Stimulated activated CD4-positive, alpha-beta T cell treated with anti-CD3 and anti-CD28 coated beads, Interleukin-2, amount 100 ng/mL, for 24 hours (primary cell): Measurements from ENCODE around the gene FAM32A.
A peak's percentile ranks its signal among the peaks of the same experiment; 100 is the strongest.

Source experiments
- DNase-seq, 2 donors: peaks; one replicate each; pipeline ENCODE4 v3.0.0-alpha.2; 2020

FAM32A gene

DNA sequence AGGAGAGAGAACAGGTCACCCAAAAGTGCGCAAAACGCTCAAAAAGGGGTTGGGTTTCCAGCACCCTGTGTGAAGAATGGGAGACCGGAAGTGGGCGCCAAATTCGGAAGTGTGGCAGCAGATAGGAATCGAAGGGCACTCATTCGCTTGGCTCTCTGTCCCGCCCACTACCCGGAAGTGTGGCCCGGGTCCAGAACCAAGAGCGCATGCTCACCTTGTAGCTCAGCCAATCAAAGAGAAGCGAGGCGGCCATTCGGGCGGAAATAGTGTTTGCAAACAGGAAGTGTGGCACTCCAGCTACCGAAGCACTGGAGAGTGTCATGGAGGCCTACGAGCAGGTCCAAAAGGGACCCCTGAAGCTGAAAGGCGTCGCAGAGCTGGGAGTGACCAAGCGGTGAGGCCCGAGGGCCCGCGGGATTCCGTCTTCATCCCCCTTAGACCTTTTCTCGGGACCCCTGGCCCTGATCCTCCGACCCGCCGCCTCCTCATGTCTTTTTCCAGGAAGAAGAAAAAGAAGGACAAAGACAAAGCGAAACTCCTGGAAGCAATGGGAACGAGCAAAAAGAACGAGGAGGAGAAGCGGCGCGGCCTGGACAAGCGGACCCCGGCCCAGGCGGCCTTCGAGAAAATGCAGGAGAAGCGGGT is at the start of gene FAM32A:
Gene FAM32A (plus strand): TSS at position 288 of the 645 bp plus-strand sequence. CDS start 33 bp downstream, at position 321.
- DNase-seq = peak; percentile 98 to 99

DNA sequence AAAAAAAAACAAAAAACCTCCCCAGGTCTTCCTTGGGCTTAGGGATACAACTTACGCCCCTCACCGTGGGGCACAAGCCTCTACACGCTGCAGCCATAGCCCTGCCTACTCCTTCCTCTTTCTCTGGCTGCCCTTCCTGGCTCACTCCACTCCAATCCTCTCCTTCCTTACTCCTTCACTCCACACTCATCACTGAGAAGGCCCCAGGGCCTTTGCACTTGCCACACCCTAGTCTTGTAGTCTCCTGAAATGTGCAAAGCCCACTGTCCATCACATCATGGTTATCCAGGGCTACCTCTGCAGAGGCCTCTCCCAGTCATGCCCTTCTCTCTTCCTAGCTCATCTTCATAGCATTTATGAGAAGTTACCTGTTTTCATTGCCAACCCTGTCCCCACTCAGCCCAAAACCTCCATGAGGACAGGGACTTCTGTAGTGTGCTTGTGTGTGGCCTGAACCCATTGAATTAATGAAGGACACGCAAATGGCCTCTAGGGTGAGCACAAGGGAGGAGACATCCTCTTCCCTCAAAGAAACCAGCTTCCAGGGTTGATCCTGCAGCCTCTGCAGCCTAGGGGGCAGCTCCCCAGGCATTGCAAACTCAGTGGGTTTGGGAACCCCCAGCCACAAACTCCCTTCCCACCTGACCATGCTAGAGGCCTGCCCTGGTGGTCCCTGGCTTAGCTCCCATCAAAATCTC is 49.6 kb upstream of the FAM32A start:
- DNase-seq = no peak

DNA sequence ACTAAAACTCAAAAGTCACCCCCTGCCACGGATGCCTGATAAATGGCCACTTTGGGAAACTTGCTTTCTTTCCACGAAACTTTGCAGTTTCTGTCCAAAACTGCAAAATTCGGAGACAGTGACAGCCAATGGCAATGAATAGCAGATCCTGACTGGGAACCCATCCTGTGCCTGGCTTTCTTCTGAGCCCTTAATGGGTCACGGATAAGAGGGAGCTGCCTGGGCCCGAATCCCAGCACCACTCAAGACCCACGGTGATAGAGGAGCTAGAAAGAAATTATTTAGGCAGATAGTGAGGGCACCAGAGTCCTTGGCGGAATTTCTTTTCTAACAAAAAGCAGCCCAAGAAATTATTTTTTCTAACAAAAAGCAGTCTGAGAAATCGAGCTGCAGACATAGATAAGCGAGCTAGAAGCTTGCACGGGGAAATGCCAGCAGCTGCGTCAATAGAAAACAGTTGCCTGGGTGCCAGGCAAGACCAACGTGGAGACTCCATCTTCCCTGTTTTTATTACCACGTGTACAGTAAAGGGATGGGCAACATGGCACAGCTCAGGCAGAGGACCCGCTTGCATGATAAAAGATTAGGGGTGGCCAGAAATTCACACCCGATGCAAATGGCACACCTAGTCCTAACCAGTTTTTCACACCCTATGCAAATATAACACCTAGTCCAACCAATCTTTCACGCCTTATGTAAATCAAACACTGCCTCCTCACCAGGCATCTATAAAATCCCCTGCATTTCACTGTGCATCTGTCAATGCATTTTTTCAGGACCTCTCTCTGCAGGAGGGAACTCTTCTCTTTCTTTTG is 48.8 kb upstream of the FAM32A start:
- no peak for DNase-seq

DNA sequence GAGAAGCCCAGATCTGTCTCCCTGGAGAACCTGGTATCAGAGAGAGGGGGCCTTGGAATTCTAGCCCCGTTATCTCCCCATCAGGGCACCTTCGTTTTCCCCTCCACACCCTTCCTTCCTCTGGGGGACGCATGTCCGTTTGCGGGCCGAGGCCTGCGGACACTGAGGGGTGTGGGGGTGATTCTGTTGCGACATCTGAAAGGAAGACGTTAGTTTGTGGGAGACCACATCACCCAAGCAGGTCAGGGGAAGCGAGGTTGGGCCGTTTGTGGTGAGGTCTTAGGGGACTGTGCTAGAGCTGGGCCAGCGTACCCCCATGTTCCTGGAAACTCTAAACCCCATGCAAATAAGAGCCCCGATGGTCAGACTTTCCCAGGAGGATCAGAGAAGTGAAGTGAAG is 45.5 kb upstream of the FAM32A start:
- DNase-seq = no peak

DNA sequence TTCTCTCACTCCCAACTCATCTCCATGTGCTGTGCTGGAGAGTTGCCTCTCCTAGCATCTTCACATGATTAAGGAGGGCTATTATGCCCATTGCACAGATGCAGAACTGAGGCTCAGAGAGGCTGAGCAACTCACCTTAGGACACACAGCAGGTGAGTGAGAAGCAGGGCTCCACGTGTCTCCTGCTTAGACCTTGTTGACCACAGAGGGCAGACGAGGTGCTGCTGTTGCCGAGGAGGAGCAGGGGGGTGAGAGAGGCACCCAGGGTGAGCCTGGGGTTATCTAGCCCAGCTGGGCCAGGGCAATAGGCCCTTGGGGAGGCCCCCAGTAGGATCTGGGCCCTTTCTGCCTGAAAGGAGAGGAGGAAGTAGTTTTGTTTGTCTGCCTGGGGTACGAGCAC is 44.2 kb upstream of the FAM32A start:
- no peak for DNase-seq

DNA sequence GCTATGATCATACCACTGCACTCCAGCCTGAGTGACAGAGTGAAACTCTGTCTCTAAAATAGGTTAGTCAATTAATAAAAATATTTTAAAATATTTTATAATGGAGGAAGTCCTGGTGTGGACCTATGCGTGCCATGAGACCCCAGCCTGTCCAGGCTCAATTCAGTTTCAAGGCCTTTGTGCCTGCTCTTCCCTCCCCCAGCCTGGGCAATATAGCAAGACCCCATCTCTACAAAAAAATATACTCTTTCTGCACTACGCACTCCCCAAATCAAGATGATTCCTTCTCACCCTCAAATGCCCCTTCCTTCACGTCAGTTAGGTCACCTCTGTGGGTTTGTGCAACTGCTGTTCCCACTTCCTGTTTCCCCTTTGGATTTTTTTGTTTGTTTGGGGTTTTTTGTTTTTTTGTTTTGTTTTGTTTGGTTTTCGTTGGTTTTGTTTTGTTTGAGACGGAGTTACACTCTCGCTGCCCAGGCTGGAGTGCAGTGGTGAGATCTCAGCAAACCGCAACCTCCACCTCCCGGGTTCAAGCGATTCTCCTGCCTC is 43.1 kb upstream of the FAM32A start:
- no peak for DNase-seq

DNA sequence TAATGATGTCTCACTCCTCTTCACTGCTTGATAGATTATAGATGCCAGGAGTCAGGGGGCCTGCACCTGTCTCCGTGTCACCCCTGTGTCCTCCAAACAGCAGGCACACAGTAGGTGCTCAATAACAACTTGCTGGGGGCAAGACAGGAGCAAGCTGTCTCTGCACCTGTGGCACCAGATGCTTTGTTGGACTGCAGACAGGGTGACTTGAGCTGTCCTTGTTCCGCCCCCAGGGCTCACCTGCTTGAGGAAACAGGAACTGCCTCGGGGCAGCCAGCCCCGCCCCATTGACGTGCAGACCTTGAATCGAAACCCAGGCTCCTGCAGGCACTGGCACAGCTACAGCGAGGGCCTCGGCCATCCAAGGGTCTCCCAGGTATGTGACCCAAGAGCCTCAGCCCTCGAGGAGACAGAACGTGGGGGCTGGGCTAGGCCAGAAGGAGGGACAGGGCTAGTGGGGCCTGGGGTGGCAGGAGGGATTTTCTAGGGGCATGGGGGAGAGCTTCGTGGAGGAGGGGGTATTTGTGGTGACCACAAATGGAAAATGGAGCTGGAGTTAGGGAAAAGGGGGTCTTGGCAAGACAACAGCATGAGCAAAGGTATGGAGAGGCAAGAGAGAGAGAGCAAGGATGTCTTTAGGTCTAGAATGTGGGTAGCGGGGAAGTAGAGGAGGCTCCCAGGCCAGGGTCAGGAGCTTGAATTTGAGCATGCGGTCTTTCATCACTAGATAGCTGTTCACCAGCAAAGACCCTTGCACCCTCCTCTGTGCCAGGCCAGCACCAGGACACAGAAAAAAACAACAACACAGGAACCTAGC is 41.6 kb upstream of the FAM32A start, which contains the start of gene HSH2D:
Gene HSH2D (plus strand): TSS at position 287 of the 817 bp plus-strand sequence. CDS start 5,066 bp downstream, outside the sequence.
- peak; percentile 74 to 79 for DNase-seq

DNA sequence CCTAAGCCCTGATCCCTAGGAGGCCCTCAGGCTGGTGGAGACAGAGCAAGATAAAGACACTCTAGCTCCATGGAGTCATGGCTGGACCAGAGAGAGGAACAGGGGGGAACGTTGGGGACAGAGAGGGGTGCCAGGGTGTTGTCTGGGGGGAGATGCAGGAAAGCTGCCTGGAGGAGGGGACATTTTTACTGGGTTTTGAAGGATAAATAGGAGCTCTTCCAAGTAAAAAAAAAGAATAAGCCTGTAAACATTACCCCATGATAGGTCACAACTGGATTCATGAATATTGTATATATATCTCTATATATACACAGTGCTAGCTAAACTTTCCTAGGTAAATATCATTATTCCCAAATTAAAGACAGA is 41.0 kb upstream of the FAM32A start:
- DNase-seq = no peak

DNA sequence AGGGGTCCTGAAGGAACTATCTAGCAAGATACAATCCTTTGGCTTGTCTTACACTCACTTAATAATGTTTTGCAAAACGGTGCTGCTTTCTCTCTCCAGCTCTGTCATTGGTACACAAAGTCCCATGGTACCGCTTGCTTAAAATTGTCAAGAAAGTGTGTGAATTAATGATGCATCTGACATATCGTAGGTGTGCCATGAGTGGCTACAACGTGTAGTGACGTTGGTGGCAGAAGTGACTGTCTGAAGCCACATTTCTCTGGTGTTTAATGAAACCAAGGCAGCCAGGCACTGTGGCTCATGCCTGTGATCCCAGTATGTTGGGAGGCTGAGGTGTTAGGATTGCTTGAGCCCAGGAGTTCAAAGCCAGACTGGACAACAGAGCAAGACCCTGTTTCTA is 39.1 kb upstream of the FAM32A start:
- DNase-seq = no peak

DNA sequence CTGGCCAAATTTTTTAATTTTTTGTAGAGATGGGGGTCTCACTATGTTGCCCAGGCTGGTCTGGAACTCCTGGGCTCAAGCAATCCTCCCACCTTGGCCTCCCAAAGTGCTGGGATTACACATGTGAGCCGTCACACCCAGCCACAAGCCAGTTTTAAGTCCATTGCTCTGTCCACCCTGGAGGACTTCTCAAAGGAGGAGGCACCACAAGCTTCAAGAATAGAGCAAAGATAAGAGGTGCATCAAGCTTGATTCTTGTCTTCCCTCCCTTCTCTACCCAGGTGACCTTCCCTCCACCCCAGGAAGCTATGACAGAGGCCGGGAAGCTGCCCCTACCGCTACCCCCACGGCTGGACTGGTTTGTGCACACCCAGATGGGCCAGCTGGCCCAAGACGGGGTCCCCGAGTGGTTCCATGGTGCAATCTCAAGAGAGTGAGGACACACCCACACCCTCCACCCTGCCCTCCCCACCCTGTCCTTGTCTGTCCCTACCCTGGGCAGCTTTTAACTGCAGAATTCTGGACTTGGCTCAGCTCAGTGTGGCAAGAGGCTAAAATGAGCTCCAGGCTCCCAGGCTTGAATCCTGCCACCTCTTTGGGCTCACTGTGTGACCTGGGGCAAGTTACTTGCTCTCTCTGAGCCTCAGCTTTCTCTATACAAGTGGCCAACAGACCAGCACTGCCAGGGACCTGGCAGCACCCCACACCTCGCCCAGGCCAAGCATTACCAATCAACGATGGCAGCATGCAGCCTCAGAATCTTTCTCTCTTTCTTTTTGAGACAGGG is 36.6 kb upstream of the FAM32A start:
- DNase-seq = no peak

DNA sequence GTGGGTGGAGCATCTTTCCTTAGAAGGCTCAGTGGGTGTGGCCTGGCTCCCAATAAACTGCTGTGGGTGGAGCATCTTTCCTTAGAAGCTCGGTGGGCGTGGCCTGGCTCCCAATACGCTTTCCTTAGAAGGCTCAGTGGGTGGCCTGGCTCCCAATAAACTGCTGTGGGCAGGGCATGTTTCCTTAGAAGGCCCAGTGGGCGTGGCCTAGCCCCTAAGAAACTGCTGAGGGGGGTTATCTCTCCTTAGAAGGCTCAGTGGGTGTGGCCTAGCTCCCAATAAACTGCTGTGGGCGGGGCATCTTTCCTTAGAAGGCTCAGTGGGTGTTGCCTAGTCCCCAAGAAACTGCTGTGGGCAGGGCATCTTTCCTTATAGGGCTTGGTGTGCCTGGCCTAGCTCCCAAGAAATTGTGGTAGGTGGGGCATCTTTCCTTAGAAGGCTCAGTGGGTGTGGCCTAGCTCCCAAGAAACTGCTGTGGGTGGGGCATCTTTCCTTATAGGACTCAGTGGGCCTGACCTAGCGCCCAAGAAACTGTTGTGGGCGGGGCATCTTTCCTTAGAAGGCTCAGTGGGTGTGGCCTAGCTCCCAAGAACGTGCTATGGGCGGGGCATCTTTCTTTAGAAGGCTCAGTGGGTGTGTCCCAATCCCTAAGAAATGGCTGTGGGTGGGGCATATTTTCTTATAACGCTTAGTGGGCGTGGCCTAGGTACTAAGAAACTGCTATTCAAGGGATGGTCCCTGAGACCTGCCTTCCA is 31.5 kb upstream of the FAM32A start:
- DNase-seq = no peak

DNA sequence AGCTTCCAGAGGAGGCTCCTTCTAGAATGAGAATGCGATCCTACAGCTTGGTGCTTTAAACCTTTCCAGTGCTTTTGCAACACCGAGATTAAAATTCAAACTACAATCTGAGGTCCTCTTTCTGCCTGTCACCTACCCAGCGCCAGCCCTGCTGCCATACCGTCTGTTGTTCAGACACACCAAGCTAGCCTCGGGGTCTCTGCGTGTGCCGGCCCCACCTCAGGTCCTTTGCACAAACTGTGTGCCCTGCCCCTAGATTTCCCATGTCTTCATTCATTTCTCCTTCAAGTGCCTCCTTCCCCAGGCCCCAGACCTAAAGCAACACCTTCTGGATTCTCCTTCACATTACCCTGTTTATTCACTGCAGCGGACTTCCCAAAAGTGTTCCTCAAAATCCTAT is 30.7 kb upstream of the FAM32A start:
- DNase-seq = no peak

DNA sequence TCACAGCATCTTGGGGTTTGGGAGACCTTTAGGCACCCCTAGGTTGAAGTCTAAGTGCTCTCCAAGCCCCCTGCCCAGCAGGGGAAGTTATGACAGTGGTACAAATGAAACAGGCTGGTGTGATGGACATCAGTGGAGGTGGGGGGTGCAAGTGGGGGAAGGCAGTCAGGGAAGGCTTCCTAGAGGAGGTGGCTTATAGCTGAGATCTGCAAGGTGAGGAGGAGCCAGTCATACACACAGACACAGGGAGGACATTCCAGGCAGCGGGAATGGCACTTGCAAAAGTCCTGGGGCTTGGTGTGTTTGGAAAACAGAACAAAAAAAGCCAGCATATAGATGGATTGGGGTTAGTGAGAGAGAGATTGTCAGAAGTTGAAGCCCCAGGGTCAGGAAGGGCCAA is 30.1 kb upstream of the FAM32A start:
- no peak for DNase-seq

DNA sequence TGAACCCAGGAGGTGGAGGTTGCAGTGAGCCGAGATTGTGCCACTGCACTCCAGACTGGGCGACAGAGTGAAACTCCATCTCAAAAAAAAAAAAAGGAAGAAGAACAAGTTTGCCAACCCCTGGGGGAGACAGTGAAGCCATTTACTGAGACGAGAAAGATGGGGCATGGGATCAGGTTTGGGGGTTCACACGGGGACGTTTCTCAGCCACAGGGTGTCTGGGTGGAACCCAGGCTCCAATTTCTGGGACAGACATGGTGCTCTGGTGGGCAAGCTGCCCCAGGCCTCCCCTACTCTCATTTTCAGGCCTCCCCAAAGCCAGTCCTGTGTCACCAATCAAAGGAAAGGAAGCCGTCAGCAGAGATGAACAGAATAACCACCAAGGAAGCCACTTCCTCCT is 28.3 kb upstream of the FAM32A start:
- DNase-seq = no peak

DNA sequence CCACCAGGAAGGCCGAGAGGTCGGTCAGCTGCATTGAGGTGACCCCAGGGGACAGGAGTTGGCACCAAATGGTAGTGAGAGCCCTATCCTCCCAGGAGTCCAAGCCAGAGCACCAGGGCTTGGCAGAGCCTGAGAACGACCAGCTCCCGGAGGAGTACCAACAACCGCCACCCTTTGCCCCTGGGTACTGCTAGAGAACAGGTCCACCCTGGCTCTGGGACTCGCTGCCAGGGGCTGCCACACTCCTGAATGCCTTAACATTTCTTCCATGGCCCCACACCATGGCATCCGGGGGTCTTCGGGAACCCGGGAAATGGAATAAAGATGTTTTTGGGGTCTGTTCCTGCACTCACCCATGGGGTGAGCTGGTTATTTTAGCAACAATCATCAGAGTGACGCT is 27.6 kb upstream of the FAM32A start:
- no peak for DNase-seq

DNA sequence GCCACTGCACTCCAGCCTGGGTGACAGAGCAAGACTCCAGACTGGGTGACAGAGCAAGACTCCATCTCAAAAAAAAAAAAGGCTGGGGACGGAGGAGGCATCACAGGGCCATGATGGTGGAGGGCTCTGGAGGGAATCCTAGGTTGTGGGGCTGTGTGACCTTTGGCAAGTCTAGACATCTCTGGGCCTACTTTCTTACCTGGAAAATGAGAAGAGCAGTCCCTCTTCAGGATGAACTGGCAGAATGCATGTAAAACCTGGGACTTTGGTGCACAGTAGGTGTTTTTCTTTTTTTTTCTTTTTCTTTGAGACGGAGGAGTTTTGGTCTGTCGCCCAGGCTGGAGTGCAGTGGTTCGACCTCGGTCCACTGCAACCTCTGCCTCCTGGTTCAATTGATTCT is 25.6 kb upstream of the FAM32A start:
- DNase-seq = no peak

DNA sequence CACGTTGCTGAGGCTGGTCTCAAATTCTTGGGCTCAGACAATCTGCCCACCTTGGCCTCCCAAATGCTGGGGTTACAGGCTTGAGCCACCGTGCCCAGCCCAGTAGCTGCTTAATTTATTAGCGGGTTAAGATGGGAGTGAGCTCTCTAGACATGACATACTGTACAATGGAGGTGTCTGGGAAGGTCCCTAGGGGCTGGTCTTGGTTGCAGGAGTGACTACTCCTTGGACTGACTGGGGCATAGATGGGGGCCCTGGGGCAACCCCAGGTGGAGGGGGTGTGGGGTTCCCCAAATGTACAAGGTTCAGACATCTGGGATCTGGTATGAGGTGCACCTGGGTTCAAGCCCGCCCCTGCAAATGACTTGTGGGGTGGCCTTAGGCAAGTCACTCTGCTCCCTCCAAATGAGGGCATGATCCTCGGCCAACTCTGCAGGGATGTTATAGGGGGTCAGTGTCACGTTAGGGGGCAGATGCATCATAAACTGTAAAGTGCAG is 24.7 kb upstream of the FAM32A start:
- peak in 1 of 2 donors; percentile 22 for DNase-seq

DNA sequence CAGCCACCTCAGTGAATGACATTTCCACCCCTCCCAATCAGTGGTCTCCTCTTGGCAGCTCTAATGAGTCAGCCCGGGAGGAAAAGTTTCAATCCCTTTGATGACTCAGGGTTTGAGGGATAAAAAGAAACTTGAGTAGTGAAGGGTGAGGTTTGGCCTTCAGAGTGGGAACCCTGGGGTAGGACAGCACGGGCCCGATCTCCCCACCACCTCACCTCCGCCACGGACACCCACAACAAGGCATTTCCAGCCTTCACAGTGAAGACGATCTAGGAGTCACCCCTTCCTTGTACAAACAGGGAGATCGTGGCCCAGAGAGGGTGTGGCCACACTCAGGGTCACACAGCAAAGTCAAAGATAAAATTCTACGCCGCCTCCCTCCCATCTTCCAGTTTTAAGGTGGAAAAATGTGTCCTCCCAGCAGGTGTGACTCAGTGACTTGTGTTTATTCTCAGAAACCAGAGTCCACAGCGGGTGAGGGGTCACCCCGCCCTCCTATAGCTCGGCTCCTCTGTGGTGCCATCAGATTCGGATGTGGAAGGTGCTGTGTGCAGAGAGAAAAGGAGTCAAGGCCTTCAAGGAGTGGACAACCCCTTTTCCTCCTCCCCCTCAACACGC is 24.2 kb upstream of the FAM32A start:
- DNase-seq = peak; percentile 42 to 63

DNA sequence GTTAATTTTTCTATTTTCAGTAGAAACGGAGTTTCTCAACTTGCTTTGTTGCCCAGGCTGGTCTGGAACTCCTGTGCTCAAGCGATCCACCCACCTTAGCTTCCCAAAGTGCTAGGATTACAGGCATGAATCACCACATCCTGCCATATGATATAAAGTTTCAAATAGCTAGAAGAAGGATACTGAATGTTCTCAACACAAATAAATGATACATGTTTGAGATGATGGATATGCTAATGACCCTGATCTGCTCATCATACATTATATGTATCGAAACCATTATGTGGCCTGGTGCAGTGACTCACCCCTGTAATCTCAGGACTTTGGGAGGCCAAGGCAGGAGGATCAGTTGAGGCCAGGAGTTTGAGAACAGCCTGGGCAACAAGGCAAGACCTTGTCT is 23.4 kb upstream of the FAM32A start:
- peak in 1 of 2 donors; percentile 40 for DNase-seq

DNA sequence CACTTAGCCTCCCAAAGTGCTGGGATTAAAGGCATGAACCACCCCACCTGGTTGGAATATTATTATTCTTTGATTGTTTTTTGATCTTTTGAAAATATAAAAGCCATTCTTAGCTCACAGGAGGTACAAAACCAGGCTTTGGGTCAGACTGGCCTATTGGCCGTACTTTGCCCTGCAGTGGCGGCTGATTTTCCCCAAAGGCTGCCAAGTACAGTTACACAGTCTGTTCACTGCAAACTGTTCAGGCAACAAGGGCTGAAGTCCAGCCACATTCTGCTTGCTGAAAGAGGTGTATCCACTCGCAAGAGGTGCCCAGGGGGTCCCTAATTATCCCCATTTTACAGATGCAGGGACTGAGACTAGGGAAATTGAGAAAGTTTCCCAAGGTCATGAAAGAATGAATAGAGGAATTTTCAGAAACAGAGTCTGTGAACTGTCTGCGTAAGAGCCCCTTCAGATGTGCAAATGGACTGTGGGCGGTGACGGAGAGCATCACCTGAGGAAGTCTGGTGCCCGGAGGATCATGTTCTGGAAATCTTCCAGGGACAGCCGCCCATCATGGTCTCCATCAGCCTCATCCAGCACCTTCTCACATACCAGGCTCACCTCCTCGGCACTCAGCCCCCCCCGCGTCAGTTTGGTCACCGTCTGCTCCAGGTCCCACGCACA is 20.9 kb upstream of the FAM32A start:
- DNase-seq = no peak
